OCI-M1 (cell line): ENCODE measurements around the gene TIGD3.
A peak's percentile ranks its signal among the peaks of the same experiment; 100 is the strongest.

Experiments
- DNase-seq: peaks from one replicate; lab custom pipeline; 2025; lab: John Stamatoyannopoulos, UW

TIGD3 gene

GRCh38 chr11:65390099-65390941, 35.8 kb downstream of the TIGD3 start:
- no peak for DNase-seq

GRCh38 chr11:65390996-65391395, 36.4 kb downstream of the TIGD3 start:
- no peak for DNase-seq

- no peak for DNase-seq
Observed at GRCh38 chr11:65392186-65392829, 37.8 kb downstream of the TIGD3 start.

DNA sequence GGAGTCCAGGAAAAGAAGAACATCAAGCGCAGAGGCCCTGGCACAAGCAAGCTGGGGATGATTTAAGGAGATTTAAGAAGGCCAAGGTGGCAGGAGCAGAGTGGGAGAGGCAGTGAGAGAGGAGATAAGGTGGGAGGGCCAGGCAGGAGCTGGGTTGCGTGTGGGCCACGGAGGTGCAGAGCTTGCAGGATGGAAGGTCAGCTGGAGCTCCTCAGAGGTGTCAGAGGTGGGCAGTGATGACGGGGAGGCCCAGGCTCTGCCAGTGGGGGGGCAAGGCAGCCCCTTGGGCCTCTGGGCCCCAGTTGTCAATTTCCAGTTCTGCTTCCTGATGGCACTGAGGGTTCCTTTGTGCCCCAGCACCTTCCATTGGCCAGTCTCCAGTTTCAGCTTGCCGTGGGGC, 38.3 kb downstream of the TIGD3 start:
- no peak for DNase-seq

DNA sequence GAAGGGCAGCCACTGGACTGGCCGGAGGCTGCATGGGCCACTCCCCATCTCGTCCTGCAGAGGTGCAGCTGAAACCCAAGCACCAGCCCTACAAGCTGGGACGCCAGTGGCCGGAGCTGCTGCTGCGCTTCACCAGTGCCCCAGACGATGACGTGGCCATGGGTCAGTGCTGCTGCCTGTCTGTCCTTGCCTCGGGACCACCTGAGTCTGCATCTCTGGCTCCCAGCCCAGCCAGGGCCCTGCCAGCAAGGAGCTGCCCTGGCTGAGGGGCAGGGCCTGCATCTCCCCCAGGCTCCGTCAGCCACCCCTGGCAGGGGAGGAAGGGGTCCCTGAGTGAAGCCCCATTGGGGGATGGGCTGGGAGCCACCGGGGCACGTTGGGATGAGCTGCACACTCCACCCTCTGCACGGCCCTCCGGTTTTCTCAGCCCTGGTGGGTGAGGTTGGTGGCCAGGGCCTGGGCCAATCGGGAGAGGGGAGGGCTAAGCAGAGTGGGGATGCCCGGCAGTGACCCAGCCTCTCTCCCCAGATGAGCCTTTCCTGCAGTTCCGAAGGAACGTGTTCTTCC, 39.0 kb downstream of the TIGD3 start:
- DNase-seq = no peak

DNA sequence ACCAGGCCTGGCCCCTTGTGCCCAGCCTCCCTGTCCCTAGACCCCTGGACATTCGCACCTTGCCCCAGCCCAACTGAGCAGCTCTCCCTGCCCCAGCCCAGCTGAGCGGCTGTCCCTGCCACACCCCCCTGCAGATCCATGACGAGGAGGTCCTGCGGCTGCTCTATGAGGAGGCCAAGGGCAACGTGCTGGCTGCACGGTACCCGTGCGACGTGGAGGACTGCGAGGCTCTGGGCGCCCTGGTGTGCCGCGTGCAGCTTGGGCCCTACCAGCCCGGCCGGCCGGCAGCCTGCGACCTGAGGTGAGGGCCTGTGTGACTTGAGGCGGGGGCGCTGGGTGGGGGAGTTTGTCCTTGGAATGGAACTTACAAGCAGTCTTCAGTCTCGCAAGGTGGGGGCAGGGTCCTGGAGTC, 39.6 kb downstream of the TIGD3 start:
- no peak for DNase-seq

- DNase-seq = no peak
Observed at GRCh38 chr11:65395961-65396530, 41.5 kb downstream of the TIGD3 start.

DNA sequence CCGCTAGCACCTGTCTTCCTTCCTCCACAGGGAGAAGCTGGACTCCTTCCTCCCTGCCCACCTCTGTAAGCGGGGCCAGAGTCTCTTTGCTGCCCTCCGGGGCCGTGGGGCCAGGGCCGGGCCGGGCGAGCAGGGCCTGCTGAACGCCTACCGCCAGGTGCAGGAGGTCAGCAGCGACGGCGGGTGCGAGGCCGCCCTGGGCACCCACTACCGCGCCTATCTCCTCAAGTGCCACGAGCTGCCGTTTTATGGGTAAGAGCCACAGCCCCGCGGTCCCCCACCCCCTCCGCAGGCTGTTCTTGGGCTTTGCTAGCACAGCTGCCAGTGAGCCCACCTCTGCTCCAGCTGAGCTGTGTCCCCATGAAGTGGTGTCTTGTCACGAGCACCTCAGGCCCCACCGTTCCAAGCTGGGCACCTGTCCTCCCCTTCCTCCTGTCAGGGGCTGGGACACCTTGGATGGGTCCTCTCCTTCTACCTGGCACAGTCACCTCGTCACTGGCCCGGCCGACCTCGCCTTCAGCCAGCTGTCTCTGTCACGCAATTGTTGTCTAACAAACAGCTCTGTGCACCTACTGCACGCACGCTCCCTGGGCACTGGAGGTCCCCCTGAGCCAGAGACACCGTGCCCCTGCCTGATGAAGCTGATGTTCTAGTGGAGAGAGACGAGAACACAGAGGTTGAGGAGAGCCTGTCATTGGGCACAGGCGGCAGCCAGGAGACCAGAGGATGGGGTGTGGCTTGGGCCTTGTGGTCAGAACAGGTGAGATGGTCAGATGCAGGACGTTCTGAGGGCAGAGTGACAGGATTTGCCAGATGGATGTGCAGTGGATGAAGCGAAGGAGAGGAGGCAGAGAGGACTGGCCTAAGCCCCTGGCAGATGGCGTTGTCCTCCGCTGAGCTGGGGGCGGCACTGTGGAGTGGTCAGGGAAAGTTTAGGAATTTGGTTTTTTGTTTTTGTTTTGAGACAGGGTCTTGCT, 42.5 kb downstream of the TIGD3 start:
- DNase-seq = no peak

DNA sequence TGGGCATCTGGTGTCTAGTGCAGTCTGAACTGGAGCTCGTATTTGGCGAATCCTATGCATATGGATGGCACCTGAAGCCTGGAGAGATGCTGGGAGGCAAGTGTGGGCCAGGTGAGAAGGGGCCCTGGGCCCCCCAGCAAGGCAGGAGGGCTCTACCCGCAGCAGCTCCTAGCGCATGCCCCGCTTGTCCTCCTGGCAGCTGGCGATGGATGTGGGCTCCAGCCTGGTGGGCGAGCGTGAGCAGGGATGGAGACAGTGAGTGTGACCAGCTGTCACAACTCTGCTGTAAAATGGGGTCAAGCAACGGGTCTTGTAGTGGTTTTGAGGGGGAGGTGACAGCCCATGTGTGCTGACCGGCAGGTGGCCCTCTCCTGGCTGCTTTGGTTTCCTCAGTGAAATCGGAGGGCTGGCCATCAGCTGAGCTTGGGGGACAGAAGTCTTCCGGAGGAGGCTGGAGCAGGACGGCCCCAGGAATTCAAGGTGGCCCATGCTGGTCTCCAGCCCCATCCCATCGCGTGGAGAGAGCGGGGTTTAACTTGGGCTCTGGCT, 43.9 kb downstream of the TIGD3 start:
- DNase-seq = no peak

GRCh38 chr11:65399249-65399648, 44.7 kb downstream of the TIGD3 start:
- DNase-seq = no peak

DNA sequence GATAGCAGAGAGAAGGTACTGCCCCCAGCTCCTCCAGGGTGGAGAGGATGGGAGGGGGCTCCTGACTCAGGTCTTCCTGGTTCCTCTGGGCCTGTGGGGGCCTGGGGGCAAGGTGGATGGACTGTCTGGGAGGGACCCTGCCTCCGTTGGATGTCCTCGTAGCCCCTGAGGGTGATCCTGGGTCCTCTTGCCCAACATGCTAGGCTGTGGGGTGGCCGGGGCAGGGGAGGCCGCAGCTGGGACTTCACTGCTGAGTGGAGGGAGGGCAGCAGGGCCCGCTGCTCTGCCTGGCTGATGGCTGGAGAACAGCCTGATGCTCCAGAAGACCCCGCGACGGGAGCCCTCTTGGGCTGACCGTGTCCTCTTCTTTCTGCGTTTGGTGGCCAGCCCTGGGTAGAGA, 45.3 kb downstream of the TIGD3 start:
- DNase-seq = no peak

DNA sequence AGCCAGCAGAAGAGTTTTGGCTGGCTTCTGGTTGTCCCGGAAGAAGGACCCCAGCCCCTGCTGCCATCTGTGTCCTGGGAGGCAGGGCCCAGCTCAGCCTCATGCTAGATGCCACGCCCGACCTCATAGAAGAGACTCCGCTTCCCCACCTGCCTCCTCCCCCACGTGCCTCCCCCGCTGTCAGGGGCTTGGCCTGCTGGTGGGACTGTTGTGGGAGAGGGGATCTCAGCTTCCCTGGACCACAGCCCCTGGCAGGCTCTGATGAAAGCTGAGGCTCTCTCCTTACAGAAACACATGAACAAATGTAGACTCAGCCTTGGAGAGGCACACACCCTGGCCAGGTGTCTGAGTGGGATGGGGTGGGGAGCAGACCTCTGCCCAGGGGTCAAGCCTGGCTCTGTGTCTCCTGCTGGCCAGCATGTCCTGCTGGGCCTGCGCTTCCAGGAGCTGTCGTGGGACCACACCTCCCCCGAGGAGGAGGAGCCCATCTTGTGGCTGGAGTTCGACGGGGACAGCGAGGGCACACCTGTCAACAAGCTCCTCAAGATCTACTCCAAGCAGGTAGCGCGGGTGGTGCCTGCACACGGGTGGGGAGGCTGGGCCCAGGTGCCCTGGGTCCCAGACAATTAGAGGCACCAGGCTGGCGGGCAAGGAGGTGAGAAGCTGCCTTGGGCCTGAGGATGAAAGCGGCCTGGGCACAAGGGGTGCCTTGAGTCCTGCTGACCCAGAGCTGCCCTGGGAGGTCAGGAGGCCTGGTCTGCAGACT, 45.9 kb downstream of the TIGD3 start:
- no peak for DNase-seq

GRCh38 chr11:65401073-65401802, 46.7 kb downstream of the TIGD3 start:
- DNase-seq = no peak

DNA sequence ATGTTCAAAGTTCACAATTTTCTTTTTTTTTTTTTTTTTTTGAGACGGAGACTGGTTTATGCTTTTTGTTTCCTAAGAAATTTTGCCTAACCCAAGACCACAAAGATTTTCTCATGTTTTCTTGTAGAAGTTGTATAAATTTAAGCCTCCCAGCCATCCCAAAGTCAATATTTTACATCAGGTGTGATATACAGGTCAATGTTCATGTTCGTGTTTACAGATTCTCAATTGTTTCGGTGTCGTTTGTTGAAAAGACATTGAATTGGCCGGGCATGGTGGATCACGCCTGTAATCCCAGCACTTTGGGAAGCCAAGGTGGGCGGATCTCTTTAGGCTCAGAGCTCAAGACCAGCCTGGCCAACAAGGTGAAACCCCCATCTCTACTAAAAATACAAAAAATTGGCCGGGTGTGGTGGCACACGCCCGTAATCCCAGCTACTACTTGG, 47.3 kb downstream of the TIGD3 start:
- no peak for DNase-seq

DNA sequence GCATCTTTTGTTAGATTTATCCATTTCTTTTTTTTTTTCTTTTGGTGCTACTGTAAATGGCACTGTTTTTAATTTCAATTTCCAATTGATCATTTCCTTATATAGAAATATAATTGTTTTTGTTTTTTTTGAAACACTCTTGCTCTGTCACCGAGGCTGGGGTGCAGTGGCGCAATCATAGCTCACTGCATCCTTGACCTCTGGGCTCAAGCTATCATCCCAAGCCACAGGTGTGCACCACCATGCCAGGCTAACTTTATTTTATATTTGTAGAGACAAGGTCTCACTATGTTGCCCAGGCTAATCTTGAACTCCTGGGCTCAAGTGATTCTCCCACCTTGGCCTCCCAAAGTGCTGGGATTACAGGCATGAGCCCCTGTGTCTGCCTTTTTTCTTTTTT, 48.2 kb downstream of the TIGD3 start:
- DNase-seq = no peak

DNA sequence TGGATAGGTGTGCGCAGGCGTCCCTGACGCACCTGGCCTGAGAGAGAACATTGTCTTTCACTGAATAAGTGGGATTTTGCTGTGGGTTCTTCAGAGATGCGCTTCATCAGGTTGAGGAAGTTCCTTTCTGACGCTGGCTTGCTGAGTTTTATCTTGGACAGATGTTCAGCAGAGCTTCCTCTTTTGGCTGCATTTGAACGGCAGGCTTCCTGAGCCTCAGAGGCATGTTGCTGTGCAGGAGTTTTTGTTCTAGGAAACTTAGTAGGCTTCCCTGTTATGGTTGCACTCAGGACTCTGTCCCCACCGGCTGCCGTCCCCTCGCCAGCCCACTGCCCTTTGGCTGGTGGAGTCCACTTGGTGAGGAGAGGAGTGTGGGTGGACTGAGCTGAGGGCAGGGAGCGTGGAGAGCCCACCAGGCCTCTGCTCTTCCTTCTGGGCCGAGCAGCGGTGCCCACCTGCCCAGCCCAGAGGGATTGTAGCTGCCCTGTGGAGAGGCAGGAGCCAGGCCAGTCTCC, 49.1 kb downstream of the TIGD3 start:
- DNase-seq = peak; percentile 92

DNA sequence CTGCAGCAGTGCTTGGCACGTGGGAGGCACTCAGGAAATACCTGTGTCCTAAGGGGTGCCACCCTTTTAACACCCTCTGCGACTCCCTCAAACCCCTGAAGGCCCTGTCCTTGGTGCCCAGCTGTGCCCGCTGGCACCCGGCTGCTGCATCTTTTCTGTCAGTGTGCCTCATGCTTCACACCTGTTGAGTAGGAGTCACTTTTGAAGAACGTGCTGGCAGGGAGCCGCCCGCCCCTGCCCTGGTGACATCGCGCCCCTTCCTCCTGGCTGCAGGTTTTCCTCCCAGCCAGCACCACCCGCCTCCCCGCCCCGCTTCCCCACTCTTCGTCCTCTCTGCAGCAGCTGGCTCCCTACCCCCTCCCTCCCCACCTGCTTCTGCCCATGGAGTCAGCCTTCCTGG, 49.7 kb downstream of the TIGD3 start:
- DNase-seq = no peak

- DNase-seq = no peak
Observed at GRCh38 chr11:65404638-65405339, 50.2 kb downstream of the TIGD3 start.
